ENCODE results near the gene SCGB3A1. TPM values are rescaled to one million over a fixed set of nuclear protein-coding genes. Genes with fewer than 3 reads are reported as not detected.

The SCGB3A1 gene
- total RNA-seq, 1 donor = not detected

DNA sequence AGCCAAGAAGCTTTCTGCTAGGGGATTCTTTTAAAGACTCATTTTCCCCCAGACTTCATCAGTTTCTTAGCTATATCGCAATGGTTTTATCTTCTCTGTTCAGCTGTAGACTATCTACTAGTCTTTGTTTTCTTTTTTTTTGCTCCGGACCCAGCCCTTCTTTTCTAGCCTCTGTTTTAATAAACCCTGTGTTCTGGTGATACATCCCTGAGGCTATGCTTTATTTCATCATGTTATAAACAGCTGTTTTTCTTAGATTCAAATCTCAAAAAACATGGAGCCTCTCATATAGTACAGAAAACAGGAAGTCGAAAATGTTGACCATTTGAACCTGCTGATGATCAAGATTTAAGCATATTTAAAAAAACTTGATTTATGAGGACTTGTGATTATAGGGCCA lies 37.8 kb downstream of the SCGB3A1 start:
- Histone ChIP-seq H3K27me3 (ENCODE audit: insufficient read depth, low read length) (no peaks in the 10 kb centered on the region), H3K4me3 (ENCODE audit: low read length) (no peak overlapping the region), H3K9me3 (ENCODE audit: low read depth, low read length) (no peaks in the 10 kb centered on the region), H3K4me1 (ENCODE audit: insufficient read depth, low read length) (no peaks in the 10 kb centered on the region)

DNA sequence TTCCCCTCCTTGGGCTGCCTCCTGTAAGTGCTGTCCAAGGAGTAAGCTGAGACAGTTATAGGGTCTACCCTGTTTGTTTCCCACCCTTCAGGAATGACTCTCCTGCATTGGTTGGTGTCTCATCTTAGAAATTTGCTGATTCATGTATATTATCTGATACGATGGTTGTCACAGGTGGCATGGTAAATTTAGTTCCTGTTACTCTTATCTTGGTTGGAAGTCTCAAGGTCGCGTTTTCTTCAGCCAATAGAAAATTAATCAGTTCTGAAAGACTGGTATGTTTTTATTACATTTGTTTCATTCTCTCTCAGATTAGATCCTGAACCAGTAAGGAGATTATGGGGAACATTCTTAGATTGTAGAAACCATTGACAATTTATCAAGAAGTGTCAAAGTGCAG lies 42.7 kb downstream of the SCGB3A1 start:
- H3K4me1 ChIP-seq (ENCODE audit: insufficient read depth, low read length) = no peaks in the 10 kb centered on the region

DNA sequence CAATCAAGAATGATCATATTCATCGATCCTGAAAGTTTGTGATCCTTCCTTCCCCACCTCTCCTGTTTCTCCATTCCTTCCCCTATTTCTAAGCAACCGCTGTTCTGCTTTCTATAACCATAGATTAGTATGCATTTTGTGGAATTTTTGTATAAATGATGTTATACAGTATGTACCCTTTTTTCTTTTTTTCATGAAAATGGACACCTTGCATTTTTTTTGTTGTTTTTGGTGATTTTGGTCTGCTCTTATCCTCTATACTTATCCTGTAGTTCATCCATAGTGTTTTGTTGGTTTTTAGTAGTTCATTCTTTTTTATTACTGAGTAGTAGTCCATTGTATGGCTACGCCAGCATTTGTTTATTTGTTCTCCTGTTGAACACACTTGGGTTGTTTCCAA lies 46.1 kb downstream of the SCGB3A1 start:
- no peaks in the 10 kb centered on the region for H3K4me1 ChIP-seq (ENCODE audit: insufficient read depth, low read length)
- H3K4me3 ChIP-seq (ENCODE audit: low read length) = no peak overlapping the region
- no peaks in the 10 kb centered on the region for H3K9me3 ChIP-seq (ENCODE audit: low read depth, low read length)
- H3K27me3 ChIP-seq (ENCODE audit: insufficient read depth, low read length) = no peaks in the 10 kb centered on the region

More for the DNA sequence above, 42.7 kb downstream of the SCGB3A1 start:
- Histone ChIP-seq H3K27me3 (ENCODE audit: insufficient read depth, low read length) (no peaks in the 10 kb centered on the region), H3K9me3 (ENCODE audit: low read depth, low read length) (no peaks in the 10 kb centered on the region), H3K4me3 (ENCODE audit: low read length) (no peak overlapping the region)

DNA sequence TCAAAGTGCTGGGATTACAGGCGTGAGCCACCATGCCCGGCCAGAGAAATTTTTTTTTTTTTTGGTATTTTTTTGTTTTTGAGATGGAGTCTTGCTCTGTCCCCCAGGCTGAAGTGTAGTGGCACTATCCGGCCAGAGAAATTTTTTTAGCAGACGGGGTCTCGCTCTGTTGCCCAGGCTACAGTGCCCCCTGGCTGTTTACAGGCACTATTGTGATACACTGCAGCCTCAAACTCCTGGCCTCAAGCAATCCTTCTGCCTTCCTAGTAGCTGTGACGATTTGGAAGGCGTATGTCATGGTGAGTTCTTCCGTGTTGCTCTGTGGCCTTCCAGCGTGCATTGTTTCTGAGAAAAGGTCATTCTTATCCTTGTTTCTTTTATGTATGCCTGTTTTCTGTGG lies 49.6 kb downstream of the SCGB3A1 start:
- no peaks in the 10 kb centered on the region for H3K27me3 ChIP-seq (ENCODE audit: insufficient read depth, low read length)
- H3K4me3 ChIP-seq (ENCODE audit: low read length) = no peak overlapping the region
- H3K9me3 ChIP-seq (ENCODE audit: low read depth, low read length) = no peaks in the 10 kb centered on the region
- no peaks in the 10 kb centered on the region for H3K4me1 ChIP-seq (ENCODE audit: insufficient read depth, low read length)

Other genes starting within 250 kb of the SCGB3A1 start
- gene GFPT2, start 238.2 kb downstream of the SCGB3A1 start, total RNA-seq = 1.7 TPM
- gene CNOT6, start 97.1 kb downstream of the SCGB3A1 start, total RNA-seq = 8.1 TPM
- 1.3 TPM for gene FLT4, start 58.1 kb upstream of the SCGB3A1 start, total RNA-seq
- gene OR2Y1, start 148.6 kb upstream of the SCGB3A1 start, total RNA-seq = not detected
- gene MGAT1, start 211.3 kb upstream of the SCGB3A1 start, total RNA-seq = 119 TPM

Measured in mononuclear cell (primary cell).